Endometrium (tissue), 2 donors: Measurements from ENCODE around the gene MPPE1.

Experiments used
- FAIRE-seq: peaks from 2 replicates; lab custom pipeline; 2012; peaks lifted over from hg19 to GRCh38; lab: Jason Lieb, UNC
- donor health status: control.
- donor health status: control.

MPPE1 gene

GRCh38 chr18:11884396-11885030 lies 23.6 kb downstream of the MPPE1 start:
- FAIRE-seq = no peak

- no peak for FAIRE-seq
These were observed 25.0 kb downstream of the MPPE1 start for GRCh38 chr18:11883153-11883552.

GRCh38 chr18:11882636-11883035 lies 25.5 kb downstream of the MPPE1 start:
- FAIRE-seq = no peak

GRCh38 chr18:11880586-11881304 lies 27.4 kb downstream of the MPPE1 start:
- no peak for FAIRE-seq

GRCh38 chr18:11877497-11878135 lies 30.5 kb downstream of the MPPE1 start:
- FAIRE-seq = no peak

GRCh38 chr18:11874676-11875075 lies 33.4 kb downstream of the MPPE1 start:
- no peak for FAIRE-seq

GRCh38 chr18:11873670-11874340 lies 34.3 kb downstream of the MPPE1 start:
- FAIRE-seq = no peak

- FAIRE-seq = no peak
These were observed 35.5 kb downstream of the MPPE1 start for GRCh38 chr18:11872479-11873136.

- FAIRE-seq = no peak
These were observed 36.6 kb downstream of the MPPE1 start for GRCh38 chr18:11871501-11871900.

- no peak for FAIRE-seq
These were observed 39.9 kb downstream of the MPPE1 start for GRCh38 chr18:11868230-11868629.

- FAIRE-seq = no peak
These were observed 41.4 kb downstream of the MPPE1 start for GRCh38 chr18:11866764-11867163.

- no peak for FAIRE-seq
These were observed 41.8 kb downstream of the MPPE1 start for GRCh38 chr18:11866329-11866728.

GRCh38 chr18:11865071-11865470 lies 43.0 kb downstream of the MPPE1 start:
- no peak for FAIRE-seq

GRCh38 chr18:11864471-11864870 lies 43.6 kb downstream of the MPPE1 start:
- FAIRE-seq = no peak

GRCh38 chr18:11862468-11863137 lies 45.5 kb downstream of the MPPE1 start:
- no peak for FAIRE-seq

GRCh38 chr18:11861583-11862288 lies 46.4 kb downstream of the MPPE1 start:
- FAIRE-seq = no peak

GRCh38 chr18:11860594-11861450 lies 47.3 kb downstream of the MPPE1 start:
- no peak for FAIRE-seq

GRCh38 chr18:11859903-11860407 lies 48.2 kb downstream of the MPPE1 start:
- no peak for FAIRE-seq

- FAIRE-seq = no peak
These were observed 48.8 kb downstream of the MPPE1 start for GRCh38 chr18:11859282-11859830.
